ENCODE data around the gene MTMR8. TPM values are rescaled to one million over a fixed set of nuclear protein-coding genes. Genes with fewer than 3 reads are reported as not detected.

MTMR8 gene
- total and polyA plus RNA-seq, 2 donors (not counting 1 experiment from before 2014, with no cell fraction given) = 0.07 to 0.66 TPM

DNA sequence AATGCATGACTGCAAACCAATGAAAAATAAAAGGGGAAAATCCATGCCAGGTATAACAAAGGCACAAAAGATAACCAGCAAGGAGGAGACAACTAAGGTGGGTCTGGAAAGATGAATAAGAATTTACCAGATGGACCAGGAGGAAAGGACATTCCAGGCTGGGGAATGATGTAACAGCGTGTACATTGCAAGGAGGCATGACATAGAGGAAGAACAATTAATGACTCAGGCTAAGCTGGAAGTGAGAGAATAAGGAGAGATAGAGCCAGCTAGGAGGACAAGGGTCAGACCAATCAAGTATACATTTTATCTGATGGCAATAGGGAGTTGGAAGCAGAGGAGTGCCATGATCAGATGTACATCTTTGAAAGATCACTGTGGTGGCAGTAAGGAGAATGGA lies 57.0 kb downstream of the MTMR8 start:
- H3K27ac ChIP-seq (ENCODE audit: insufficient read depth, low read length) = no peak overlapping the region
- H3K4me2 ChIP-seq (ENCODE audit: extremely low read depth, insufficient read depth, low read length) = no peak overlapping the region
- H3K9ac ChIP-seq (ENCODE audit: insufficient read depth, low read length) = no peak overlapping the region
- H4K20me1 ChIP-seq (ENCODE audit: control insufficient read depth, extremely low read depth, insufficient read depth, low read length) = no peaks in the 10 kb centered on the region
- no peaks in the 10 kb centered on the region for H3K79me2 ChIP-seq (ENCODE audit: control insufficient read depth, insufficient read depth, low read length)
- no peaks in the 10 kb centered on the region for H3K4me1 ChIP-seq (ENCODE audit: control insufficient read depth, extremely low read depth, insufficient read depth, low read length)
- peak in 1 of 2 donors; percentile 0 for DNase-seq (ENCODE audit: low read depth in 2 of 2)
- no peaks in the 10 kb centered on the region for H3K9me3 ChIP-seq (ENCODE audit: control insufficient read depth, insufficient read depth, low read depth, low read length)
- H3K4me3 ChIP-seq (replicated peaks in 1 of 4; ENCODE audit: control extremely low read depth in 1 of 4, insufficient read depth in 1 of 4, low read depth in 3 of 4, low read length in 4 of 4) = no peak overlapping the region
- no peaks in the 10 kb centered on the region for H3K36me3 ChIP-seq (ENCODE audit: control insufficient read depth, insufficient read depth, low read length)
- no peak overlapping the region for H2AFZ ChIP-seq (ENCODE audit: low read length)
- H3K27me3 ChIP-seq (ENCODE audit: control insufficient read depth, insufficient read depth, low read length) = no peaks in the 10 kb centered on the region
- no peak for TF ChIP-seq EZH2 (IDR thresholded peaks at IDR 0.05; ENCODE audit: low read length, missing control alignments)
- TF ChIP-seq, protein P1, sequence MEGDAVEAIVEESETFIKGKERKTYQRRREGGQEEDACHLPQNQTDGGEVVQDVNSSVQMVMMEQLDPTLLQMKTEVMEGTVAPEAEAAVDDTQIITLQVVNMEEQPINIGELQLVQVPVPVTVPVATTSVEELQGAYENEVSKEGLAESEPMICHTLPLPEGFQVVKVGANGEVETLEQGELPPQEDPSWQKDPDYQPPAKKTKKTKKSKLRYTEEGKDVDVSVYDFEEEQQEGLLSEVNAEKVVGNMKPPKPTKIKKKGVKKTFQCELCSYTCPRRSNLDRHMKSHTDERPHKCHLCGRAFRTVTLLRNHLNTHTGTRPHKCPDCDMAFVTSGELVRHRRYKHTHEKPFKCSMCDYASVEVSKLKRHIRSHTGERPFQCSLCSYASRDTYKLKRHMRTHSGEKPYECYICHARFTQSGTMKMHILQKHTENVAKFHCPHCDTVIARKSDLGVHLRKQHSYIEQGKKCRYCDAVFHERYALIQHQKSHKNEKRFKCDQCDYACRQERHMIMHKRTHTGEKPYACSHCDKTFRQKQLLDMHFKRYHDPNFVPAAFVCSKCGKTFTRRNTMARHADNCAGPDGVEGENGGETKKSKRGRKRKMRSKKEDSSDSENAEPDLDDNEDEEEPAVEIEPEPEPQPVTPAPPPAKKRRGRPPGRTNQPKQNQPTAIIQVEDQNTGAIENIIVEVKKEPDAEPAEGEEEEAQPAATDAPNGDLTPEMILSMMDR (conservative IDR thresholded peaks at IDR 0.05 in 1 of 2, IDR thresholded peaks at IDR 0.05 in 1 of 2; ENCODE audit: low read depth in 1 of 2, low read length in 2 of 2) = no peak

DNA sequence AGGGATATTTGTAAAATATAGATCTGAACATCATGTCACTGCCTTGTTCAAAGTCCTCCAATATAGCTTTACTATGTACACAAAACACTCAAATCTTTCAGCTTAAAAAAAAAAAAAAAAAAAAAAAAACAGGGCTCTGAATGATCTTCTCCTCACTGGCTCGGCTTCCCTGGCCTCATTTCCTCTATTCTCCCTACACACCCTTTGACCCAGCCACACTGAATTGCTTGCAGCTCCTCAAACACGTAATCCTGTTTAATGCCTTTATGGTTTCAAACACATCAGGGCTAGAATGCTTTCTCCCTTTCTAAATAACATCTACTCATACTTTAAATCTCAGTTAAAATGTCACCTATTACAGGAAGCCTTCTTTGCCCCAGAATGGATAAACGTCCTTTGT lies 60.8 kb downstream of the MTMR8 start:
- Histone ChIP-seq H3K9ac (ENCODE audit: insufficient read depth, low read length) (no peak overlapping the region), H3K9me3 (ENCODE audit: control insufficient read depth, insufficient read depth, low read depth, low read length) (no peaks in the 10 kb centered on the region), H3K4me2 (ENCODE audit: extremely low read depth, insufficient read depth, low read length) (no peak overlapping the region), H3K27ac (ENCODE audit: insufficient read depth, low read length) (no peak overlapping the region), H3K36me3 (ENCODE audit: control insufficient read depth, insufficient read depth, low read length) (no peaks in the 10 kb centered on the region), H3K79me2 (ENCODE audit: control insufficient read depth, insufficient read depth, low read length) (no peaks in the 10 kb centered on the region), H4K20me1 (ENCODE audit: control insufficient read depth, extremely low read depth, insufficient read depth, low read length) (no peaks in the 10 kb centered on the region), H3K4me3 (replicated peaks in 1 of 4; ENCODE audit: control extremely low read depth in 1 of 4, insufficient read depth in 1 of 4, low read depth in 3 of 4, low read length in 4 of 4) (no peak overlapping the region), H3K27me3 (ENCODE audit: control insufficient read depth, insufficient read depth, low read length) (no peaks in the 10 kb centered on the region), H3K4me1 (ENCODE audit: control insufficient read depth, extremely low read depth, insufficient read depth, low read length) (no peaks in the 10 kb centered on the region), H2AFZ (ENCODE audit: low read length) (no peak overlapping the region)
- TF ChIP-seq, protein P1 (conservative IDR thresholded peaks at IDR 0.05 in 1 of 2, IDR thresholded peaks at IDR 0.05 in 1 of 2; ENCODE audit: low read depth in 1 of 2, low read length in 2 of 2) = no peak
- no peak for TF ChIP-seq EZH2 (IDR thresholded peaks at IDR 0.05; ENCODE audit: low read length, missing control alignments)
- DNase-seq (ENCODE audit: low read depth in 2 of 2) = no peak

DNA sequence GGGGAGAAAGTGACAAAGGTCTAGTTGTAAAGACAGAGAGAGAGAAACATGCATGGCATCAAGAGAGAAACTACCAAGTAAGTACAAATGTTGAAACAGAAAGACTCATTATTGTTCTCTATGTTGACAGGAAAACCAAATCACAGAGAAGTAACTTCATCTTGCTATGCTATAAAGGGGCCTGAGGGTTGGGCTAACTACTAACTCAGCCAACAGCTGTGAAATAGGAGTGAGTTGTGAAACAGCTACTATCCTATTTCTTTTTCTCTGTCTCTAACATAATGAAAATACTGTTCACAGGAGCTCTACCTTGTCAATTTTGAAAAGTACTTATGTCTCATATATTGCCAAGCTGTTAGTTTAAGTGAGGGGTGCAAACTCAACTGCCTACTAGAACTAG lies 65.0 kb downstream of the MTMR8 start:
- no peaks in the 10 kb centered on the region for H3K4me1 ChIP-seq (ENCODE audit: control insufficient read depth, extremely low read depth, insufficient read depth, low read length)
- no peaks in the 10 kb centered on the region for H4K20me1 ChIP-seq (ENCODE audit: control insufficient read depth, extremely low read depth, insufficient read depth, low read length)
- H3K27ac ChIP-seq (ENCODE audit: insufficient read depth, low read length) = no peak overlapping the region
- no peak overlapping the region for H3K9ac ChIP-seq (ENCODE audit: insufficient read depth, low read length)
- H3K27me3 ChIP-seq (ENCODE audit: control insufficient read depth, insufficient read depth, low read length) = no peaks in the 10 kb centered on the region
- no peaks in the 10 kb centered on the region for H3K9me3 ChIP-seq (ENCODE audit: control insufficient read depth, insufficient read depth, low read depth, low read length)
- no peaks in the 10 kb centered on the region for H3K79me2 ChIP-seq (ENCODE audit: control insufficient read depth, insufficient read depth, low read length)
- no peak overlapping the region for H3K4me3 ChIP-seq (replicated peaks in 1 of 4; ENCODE audit: control extremely low read depth in 1 of 4, insufficient read depth in 1 of 4, low read depth in 3 of 4, low read length in 4 of 4)
- no peak for DNase-seq (ENCODE audit: low read depth in 2 of 2)
- H3K36me3 ChIP-seq (ENCODE audit: control insufficient read depth, insufficient read depth, low read length) = no peaks in the 10 kb centered on the region
- no peak overlapping the region for H3K4me2 ChIP-seq (ENCODE audit: extremely low read depth, insufficient read depth, low read length)
- no peak for TF ChIP-seq EZH2 (IDR thresholded peaks at IDR 0.05; ENCODE audit: low read length, missing control alignments)
- TF ChIP-seq, protein P1 (conservative IDR thresholded peaks at IDR 0.05 in 1 of 2, IDR thresholded peaks at IDR 0.05 in 1 of 2; ENCODE audit: low read depth in 1 of 2, low read length in 2 of 2) = no peak
- H2AFZ ChIP-seq (ENCODE audit: low read length) = no peak overlapping the region
